Non-pigmented ciliary epithelial cell (primary cell): ENCODE data around the gene CXCL14.

Experiments
- DNase-seq: peaks from one replicate; pipeline ENCODE4 v3.0.0-alpha.2; 2010; ENCODE audit warnings: low read depth

CXCL14 gene, protein sequence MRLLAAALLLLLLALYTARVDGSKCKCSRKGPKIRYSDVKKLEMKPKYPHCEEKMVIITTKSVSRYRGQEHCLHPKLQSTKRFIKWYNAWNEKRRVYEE

DNA sequence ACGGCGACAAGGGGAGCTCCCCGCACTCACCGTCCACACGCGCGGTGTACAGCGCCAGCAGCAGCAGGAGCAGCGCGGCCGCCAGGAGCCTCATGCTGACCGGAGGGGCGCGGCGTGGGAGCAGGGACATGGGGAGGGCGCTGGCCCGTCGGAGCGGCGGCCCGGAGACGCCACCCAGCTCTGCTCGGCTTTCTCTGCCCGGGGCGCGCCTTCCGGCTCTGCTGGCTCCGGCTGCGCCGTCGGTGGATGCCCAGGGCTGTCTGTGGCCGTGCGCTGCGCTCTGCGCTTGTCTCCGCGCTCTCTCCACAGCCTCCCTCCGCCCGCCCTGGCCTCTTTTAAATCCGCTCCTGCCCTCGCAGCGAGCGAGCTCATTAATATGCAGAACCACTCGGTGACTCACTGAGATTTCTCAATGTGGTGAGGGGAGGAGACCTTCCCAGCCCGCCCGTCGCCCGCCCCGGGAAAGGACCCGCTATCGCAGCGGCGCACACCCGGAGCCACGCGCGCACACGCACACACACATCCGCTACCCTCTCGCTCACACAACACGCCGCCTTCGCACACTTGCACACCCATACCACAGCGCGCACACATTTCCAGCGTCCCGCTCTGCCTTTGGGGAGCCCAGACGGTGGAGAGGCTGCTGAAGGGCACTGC is at the start of gene CXCL14:
CXCL14 (minus strand) TSS at position 307 of the 657 bp plus-strand sequence; CDS start at position 94, 213 bp downstream.
- DNase-seq: peak; percentile 18

DNA sequence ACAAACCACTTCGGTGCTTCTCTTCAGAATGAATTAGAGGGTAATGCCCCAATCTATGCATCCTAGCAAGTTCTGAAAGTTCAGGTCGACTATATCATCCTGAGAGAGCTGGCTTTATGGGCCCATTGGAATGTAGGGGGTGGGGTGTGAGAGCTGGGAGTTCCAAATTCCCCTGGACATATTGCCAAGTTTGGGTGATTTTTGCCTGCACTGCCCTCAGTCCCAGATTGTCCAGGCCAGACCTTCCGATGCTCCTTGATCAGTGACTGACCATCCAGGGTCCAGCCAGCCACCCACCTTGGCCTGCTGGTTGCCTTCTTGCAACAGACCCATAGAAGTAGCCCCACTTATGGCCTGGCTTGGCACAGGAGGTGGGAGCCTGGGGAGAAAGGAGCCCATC is 47.8 kb upstream of the CXCL14 start:
- DNase-seq: no peak

DNA sequence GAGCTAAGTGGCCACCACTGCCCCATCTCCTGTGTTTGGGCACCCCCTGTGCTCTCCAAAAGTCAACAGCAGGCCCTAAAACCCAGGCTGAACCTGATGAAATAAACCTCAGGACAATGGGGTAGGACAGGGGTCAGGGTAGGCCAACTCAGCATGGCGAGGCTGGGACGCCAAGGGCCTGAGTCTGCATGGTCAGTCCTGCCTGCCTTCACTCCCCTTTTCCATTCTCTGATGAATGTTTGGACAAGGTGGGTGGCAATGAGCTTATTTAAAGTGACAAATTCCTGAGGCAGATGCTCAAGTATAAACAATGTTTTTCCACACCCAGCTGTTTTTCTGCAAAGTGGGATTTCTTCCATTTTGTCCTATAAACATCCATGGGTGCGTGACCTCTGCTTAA is 47.2 kb upstream of the CXCL14 start:
- DNase-seq: no peak

DNA sequence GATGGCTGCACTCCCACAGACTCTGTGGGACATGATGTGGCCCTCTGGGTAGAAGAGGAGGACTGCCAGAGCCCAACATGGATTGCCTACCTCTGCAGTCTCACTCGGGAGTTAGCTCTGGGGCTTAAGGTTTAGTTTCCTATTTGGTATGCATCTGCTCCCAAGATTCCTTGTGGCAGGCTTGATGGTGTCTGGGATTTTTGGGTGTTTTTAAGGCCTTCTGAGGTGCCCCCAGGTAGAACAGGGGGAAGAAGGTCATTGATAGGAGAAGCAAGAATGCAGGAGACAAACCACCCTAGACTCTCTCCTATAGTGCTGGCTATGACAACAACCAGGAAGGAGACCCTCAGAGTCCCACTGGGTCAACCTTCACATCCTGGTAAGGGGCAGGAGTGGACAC is 46.7 kb upstream of the CXCL14 start:
- no peak for DNase-seq

DNA sequence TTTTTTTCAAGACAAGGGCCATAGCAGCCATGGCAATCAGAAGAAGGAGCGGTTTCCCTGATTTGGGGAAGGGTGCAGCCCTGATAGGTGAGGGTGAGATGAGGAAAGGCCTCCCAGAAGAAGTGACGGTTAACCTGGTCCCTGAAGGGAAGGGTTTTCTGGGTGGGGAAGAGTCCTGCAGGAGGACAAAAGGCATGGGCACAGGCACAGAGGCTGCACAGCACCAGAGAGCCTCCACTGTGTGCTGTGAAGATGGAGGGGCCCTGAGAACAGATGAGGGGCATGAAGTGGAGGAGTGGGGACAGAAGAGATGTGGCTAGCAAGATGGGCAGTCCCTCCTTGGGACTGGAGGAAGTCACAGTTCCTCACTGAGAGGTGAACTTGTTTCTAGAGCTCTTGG is 46.3 kb upstream of the CXCL14 start:
- DNase-seq: no peak

DNA sequence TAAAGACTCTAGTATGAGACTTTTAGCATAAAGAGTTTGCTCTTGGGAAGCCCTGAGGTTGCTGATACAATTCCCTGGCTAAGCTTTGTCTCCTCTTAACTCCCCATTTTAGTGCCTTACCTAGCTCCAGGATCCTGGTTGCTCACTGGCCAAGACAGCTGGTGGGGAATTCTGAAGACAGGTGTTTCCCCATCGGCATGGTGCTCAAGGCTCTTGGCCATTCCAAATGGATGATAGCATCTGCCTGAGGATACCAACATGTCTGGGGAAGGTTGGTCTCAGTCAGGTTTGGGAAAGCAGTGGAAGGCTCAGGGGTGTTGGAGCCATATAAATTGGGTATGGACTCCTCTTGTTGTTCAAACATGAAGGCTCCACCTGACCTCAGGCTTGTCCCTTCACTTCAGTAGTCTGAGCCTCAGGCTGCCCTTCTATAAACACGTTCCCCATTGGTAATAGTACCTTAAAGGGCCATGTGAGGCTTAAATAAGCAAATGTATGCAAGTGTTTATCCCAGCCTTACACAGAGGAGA is 44.5 kb upstream of the CXCL14 start:
- no peak for DNase-seq

DNA sequence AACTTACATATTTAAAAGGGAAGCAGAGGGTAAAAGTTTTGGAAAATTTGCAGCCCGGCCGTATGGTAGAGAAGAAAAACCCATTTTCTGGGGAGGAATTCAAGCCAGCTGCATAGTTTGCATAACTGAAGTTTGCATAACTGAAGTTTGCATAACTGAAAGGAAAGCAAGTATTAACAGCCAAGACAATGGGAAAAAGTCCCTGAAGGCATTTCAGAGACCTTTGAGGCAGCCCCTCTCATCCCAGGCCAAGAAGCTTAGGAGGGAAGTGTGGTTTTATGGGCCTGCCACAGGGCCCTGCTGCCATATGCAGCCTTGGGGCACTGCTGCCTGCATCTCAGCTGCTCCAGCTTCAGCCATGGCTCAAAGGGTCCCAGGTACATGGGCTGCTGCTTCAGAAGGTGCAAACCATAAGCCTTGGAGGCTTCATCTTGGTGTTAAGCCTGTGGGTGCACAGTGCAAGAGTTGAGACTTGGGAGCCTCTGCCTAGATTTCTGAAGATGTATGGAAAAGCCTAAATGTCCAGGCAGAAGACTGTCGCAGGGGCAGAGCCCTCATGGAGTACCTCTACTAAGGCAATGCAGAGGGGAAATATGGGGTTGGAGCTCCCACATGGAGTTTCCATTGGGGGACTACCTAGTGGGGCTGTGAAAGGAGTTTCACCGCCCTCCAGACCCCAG is 36.9 kb upstream of the CXCL14 start:
- no peak for DNase-seq

DNA sequence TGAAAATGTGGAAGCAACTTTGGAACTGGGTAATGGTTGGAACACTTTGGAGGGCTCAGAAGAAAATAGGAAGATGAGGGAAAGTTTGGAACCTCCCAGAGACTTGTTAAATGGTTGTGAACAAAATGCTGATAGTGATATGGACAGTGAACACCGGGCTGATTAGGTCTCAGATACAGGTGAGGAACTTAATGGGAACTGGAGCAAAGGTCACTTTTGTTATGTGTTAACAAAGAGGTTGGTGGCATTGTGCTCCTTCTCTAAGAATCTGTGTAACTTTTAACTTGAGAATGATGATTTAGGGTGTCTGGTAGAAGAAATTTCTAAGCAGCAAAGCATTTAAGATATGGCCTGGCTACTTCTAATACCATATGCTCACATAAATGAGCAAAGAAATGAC is 36.4 kb upstream of the CXCL14 start:
- DNase-seq: no peak

DNA sequence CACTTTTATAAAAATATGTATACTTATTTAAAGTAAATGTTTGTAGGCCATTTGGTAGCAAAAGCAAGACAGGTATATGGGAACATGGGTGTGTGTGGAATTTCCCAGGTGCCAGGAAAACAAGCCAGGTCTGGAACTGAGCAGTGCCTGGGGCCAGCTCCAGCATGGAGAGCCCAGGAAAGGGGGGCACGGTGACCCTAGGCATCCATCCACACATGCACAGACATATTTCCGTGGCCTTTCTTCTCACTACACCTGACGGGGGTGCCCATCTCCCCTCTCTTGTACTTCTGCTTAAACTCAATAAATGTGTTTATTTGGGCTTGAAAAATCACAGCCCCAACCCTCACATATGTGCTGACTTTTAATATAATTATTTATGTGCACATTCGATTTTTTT is 31.2 kb upstream of the CXCL14 start:
- DNase-seq: no peak

DNA sequence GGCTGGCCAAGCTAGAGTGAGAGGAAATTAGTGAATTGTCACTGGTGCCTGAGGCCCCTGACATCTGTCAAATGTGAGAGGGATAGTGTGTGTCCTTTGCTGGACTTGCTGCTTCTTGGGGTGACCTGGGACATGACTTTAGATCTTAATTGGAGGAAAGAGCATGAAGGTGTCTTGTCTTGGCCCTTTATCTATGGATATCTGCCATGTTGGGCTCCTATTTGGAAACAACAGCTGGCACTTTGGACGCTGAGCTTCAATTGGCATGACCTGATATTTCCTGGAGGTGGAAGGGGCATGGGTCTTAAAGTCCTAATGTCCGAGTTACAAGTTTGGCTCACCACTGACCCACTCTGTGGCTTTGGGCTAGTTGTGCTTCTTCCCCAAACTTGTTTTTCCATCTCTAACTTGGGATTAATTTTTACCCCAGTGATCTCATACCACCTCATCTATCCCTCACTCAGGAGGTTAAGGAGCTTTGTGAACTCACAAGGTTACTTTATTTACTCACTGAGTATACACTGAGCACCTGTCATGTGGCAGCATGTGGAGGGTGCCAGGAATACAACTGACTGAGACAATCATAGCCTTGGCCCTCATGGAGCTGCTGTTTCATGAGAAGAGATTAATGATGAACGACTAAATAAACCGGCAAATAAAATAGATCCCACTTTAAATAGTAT is 30.1 kb upstream of the CXCL14 start:
- no peak for DNase-seq

DNA sequence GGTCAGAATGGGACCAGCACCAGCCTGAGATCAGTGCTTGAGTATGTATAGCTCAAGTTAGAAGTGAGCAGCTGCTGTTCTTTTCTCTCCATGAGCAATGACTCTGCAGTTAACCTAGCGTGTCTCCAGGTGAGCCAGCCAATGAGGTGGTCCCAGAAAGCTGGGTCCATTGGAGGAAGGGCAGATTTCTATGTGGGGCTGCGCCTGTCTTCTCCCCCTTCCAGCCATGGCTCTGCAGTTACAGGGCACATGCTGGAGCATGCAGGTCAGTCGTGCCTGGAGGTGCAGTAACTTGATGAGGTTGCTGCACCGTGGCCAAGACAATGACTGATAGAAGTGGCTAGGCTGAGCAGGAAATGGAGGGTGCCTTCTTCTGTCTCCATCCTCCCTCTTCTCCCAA is 29.6 kb upstream of the CXCL14 start:
- DNase-seq: no peak

DNA sequence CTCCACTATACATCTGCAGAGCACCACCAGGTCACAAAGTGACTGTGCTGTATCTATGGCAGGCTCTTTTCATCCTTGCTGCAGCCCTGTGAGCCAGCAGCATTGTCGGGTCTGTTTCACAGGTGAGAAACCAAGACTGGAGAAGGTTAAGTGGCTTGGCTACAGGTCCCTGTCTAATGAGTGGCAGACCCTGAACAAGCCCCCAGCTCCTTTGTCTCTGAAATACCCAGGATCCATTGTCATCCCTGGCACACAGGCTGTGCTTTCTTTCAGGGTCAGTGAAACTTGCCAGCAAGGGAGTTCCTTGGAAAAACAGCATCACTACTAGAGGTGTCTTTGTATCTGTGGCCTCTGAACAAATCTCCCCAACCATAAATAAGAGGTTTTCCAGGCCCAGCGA is 27.6 kb upstream of the CXCL14 start:
- no peak for DNase-seq

DNA sequence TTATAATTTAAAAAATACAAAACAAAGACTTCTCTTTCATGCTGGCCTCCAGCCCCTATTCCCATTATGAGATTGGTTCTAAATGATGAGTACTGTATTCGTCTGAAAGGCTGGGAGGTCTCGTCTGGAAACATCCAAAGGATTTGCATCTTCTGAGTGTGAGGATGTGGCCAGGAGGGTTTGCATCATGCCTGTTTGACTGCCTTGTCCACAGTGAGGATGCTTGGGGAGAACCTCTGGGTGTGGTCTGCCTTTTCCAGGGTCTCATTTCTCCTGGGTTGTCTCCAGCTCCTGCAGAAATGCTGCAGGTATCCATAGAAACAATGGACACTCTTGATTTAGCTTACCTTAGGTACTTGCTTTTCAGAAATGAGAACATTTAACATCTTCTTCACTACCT is 26.4 kb upstream of the CXCL14 start:
- DNase-seq: no peak

DNA sequence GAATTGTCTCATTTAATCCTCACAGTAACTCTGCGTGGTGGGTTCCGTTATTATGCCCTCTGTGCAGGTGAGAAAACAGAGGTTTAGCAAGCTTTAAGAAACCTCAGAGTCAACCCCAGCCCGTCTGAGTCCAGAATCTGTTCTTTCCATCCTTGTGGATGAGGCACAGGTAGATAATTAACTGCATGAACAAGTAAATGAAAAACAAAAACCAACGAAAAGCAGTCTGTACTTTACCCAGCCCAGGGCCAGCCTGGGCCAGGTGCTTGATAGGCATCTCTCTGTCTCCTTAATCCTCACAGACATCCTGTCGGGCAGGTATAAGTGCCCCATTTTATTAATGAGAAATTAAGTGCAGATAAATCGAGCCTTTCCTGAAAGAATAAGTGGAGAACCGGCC is 25.3 kb upstream of the CXCL14 start:
- no peak for DNase-seq

DNA sequence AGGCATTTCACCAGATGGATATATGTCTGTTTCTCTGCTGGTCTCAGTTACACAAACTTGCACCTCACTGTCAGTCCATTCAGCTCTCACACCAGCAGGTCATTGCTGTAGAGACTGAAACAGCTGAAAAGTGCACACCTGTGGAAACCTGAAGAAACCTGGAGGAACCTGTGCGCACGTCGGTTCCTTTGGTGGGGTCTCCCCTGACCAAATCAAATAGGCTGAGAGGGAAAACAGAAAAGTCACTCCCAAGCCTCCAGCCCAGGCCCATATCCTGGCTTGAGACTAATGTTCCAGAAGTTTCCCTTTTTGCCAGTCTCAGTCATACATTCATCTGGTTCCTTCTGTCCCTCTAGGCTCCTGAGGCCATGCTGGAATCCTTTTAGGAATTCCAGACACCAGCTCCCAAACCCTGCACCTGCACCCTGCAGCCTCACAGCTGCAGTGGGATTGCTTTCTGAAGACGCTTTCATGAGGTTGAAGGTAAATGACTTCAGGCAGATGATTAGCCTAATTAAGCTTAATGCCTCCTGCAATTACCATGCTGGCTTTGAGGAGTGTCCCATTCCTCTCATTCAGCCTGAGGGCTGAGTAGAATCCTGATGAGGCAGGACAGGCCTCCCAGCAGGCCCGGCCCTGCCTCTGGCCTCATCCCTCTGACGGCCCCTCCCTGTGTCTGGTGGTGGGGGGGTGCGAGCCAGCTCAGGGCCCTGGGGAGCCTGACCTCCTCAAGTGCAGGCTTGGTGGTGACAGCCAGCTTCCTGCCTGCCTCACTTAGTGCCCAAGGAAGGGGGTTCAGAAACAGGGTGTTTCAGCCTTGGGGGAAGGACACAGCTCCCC is 24.3 kb upstream of the CXCL14 start:
- DNase-seq: no peak

DNA sequence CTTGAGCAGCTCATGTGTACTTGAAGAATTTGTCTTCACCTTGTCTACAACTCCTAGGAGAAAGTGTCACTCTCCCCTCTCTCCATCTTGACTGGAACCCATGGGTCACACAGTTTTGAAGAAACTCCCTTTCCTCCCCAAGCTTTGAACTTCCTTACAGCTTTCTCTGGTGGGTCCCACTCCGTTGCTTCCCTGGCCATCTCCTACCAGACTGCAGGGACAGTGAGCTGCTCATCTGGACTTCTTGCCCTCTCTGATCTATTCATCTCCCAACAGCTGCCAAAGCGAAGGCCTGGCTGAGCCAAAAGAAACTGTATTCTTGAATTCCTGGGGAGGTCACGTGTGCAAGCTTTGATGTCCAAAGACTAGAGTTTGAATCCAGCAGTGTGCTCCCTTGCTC is 22.7 kb upstream of the CXCL14 start:
- DNase-seq: no peak

DNA sequence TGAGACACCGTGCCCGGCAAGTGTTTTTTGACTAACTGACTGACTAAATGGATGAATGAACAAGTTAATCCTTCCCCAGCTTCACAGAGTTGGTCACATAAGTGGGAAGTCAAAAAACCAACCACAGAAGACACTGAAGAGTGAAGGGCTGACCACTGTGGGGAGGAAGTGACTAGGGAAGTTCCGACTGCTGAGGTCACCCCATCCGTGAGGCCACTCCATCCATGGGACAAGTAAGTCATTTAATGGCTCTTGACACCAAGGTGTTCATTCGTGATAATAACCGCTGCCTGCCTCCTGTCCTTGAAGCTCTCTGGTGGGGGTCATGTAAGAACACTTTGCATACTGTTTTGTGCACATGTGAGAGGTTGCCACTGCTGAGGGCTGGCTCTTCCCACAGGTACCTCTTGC is 22.2 kb upstream of the CXCL14 start:
- DNase-seq: no peak

DNA sequence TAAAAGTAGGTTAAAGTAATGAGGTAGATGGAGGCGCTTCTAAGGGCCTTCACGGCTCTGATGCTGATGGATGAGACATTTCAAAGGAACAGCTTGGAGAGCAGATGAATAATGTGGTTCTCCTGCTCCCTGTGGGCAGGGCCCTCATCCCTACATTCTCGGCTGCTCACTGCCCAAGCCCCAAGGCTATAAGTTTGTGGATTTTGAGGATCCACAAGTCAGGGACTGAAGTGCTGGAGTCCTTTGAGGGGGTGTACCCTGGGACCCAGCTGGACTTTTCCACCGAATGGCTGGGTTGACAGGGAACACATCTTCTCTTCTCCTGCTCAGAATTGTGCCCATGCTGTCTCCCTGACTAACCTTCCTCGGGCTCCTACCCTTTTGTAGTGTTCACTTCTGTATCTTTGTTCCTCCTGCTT is 21.4 kb upstream of the CXCL14 start:
- DNase-seq: no peak

DNA sequence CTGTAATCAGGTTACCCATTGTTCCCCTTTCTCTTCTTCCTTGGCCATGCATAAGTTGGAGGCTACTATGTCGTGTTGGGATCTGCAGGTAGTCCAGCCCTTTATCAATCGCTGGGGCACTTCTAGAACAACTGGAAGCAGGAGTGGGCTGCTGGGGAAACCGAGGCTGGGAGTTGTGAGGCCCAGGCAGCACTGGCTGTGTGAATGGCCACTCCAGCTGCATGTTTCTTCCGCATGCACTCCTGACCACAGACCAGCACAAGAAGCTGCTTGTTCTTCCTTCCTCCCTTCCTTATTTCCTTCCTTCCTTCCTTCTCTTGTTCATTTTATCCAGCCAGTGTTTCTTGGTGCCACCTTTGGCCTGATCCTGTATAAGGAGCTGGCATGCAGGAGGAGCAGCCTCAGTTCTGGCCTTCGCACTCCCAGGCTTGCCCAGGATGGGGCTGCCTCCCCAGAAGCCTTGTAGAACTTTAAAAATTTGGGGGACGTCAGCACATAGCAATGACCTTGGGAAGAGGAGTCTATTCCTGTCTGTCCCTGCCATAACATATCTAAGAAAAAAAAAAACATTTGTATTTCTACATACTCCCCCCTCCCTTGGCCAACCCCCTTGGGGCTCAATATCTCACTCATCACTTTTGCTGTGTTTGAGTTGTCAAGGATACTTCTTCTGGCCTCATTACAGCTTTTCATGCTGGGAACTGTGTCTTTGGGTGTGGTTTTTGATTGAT is 20.8 kb upstream of the CXCL14 start:
- no peak for DNase-seq

DNA sequence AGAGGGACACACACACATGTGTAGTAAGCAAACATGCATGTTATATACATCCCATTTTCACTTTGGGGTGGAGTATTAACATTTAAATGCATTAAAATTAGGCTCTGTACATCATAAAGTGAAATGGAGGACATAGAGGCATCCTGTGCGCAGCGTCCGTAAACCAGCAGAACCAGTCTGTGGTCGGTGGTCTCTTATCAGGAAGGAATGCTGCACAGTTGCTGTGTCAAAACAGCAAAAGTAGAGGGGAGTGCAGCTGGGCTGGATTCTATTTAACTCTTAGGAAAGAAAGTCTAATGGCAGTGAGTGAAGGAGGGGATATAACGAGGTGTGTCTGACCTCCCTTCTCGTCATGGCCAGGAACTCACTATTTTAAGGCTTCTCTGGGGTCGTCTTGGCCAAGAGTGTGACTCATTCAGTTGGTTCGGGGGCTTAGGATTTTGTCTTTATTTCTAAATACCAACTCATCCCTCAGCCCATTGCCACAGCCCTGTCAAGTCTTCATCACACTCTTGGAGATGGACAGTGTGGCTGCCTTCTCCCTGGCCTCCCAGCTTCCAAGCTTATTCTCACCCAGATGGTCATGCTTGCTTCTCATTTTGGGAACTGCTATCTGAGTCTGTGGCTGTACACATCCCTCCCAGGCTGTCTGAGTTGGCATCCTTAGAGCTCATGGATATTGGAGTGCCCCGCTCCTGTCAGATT is 20.1 kb upstream of the CXCL14 start:
- DNase-seq: no peak

DNA sequence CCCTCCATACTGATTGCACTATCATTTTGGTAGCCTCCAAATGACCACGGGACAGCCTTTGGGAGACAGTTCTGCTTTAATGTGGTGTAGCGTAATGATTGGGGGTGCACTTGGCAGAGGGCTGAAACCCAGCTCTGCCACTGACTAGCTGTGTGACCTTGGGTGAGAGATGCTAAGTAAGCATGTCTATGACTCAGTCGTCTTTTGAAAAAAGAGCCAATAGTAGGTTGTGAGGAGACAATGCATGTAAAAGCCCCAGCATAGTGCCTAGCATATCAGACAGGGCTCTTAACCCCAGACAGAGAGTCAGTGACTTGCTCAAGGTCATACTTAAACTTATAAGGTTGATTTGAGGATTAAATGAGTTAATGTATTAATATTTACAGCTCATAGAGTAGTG is 18.0 kb upstream of the CXCL14 start:
- no peak for DNase-seq
